ENCODE data around the gene CDKN1C.
"Not testable (repeated sequence)": the region's sequence is repeated elsewhere in the genome, so short reads cannot be mapped to it uniquely, and the experiment has no call there.

Gene CDKN1C

DNA sequence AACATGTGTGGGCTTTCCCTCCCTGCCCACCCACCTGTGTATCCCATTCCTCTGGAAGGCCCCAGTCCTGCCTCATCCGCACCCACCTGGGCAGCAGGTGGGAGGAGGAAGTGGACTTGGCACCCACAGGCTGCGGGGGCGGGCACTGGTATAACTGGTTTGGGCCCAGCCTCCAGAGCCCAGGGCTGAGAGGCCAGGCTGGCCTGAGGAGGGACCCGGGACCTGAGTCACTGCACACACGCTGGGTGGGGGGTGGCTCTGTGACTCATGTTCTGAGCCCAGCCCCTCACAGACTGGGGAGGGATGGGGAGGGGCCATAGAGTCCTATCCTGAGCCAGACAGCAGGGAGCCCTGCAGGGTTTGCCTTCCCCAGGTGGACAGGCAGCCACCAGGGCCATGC is 26.9 kb upstream of the CDKN1C start:
- H3K4me3 ChIP-seq (replicated peaks; ENCODE audit: low read depth, low read length) = no peak overlapping the region
- TF ChIP-seq, protein P1, sequence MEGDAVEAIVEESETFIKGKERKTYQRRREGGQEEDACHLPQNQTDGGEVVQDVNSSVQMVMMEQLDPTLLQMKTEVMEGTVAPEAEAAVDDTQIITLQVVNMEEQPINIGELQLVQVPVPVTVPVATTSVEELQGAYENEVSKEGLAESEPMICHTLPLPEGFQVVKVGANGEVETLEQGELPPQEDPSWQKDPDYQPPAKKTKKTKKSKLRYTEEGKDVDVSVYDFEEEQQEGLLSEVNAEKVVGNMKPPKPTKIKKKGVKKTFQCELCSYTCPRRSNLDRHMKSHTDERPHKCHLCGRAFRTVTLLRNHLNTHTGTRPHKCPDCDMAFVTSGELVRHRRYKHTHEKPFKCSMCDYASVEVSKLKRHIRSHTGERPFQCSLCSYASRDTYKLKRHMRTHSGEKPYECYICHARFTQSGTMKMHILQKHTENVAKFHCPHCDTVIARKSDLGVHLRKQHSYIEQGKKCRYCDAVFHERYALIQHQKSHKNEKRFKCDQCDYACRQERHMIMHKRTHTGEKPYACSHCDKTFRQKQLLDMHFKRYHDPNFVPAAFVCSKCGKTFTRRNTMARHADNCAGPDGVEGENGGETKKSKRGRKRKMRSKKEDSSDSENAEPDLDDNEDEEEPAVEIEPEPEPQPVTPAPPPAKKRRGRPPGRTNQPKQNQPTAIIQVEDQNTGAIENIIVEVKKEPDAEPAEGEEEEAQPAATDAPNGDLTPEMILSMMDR (IDR thresholded peaks at IDR 0.05; ENCODE audit: low read depth, low read length, missing control alignments) = no peak
- no peak for DNase-seq (ENCODE audit: extremely low read depth, low read depth)

GRCh38 chr11:2911785-2912391 is 26.3 kb upstream of the CDKN1C start:
- TF ChIP-seq, protein P1 (IDR thresholded peaks at IDR 0.05; ENCODE audit: low read depth, low read length, missing control alignments) = no peak
- DNase-seq (ENCODE audit: extremely low read depth, low read depth) = no peak
- H3K4me3 ChIP-seq (replicated peaks; ENCODE audit: low read depth, low read length) = no peak overlapping the region

DNA sequence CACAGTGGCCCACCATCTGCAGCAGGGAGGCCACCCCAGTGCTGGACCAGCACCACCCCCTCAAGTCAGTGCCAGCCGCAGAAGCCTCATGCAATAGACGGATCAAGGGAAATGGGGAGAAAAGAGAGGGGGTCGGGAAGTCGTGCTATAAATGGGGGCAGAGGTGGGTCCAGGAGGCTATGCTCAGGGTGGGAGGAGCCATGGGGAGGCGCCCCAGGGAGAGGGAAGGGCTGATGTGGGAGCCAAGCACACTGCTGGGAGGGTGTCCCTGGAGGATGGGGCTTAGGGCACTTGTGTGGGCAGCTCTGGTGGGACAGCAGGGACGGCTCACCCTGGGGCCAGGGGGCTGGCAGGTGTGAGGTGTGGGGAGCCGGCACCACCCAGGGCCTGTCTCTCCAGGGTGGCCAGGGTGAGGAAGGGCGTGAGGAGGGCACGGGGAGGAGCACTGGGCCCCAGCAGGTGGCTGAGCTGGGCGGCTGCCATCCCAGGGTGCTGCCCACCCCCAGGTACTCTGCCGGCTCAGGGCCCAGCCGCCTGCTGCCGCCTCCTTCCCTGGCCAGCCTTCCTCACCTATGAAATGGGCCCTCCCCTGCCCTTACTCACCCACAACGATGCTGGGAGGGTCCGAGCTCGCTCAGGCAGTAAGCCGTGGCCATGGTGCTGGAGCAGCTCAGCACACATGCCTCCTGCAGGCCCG is 25.7 kb upstream of the CDKN1C start:
- no peak overlapping the region for H3K4me3 ChIP-seq (replicated peaks; ENCODE audit: low read depth, low read length)
- TF ChIP-seq, protein P1 (IDR thresholded peaks at IDR 0.05; ENCODE audit: low read depth, low read length, missing control alignments) = no peak
- DNase-seq (ENCODE audit: extremely low read depth, low read depth) = no peak

- DNase-seq (ENCODE audit: extremely low read depth, low read depth) = no peak
- H3K4me3 ChIP-seq (replicated peaks; ENCODE audit: low read depth, low read length) = no peak overlapping the region
- TF ChIP-seq, protein P1 (IDR thresholded peaks at IDR 0.05; ENCODE audit: low read depth, low read length, missing control alignments) = no peak
Observed at GRCh38 chr11:2910401-2910955, 24.9 kb upstream of the CDKN1C start.

GRCh38 chr11:2909133-2909902 is 23.7 kb upstream of the CDKN1C start:
- no peak for DNase-seq (ENCODE audit: extremely low read depth, low read depth)
- H3K4me3 ChIP-seq (replicated peaks; ENCODE audit: low read depth, low read length) = no peak overlapping the region

DNA sequence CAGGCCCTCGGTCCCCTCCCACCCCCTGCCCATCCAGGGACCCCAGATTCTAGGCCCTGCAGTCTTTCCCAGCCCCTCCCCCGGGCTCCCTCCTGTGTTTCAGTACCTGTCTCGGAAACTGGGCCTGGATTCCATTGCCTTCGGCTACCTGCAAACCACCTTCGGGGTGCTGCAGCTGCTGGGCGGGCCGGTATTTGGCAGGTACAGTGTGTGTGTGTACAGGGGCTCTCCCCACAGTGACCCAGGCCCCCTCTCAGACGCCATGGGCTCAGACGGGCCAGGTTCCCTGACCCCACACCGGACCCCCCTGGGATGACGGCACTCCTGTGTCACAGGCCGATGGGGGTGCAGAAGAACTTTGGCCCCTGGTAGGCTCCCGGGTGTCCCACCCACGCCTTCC is 22.6 kb upstream of the CDKN1C start:
- no peak overlapping the region for H3K4me3 ChIP-seq (replicated peaks; ENCODE audit: low read depth, low read length)
- TF ChIP-seq, protein P1 (IDR thresholded peaks at IDR 0.05; ENCODE audit: low read depth, low read length, missing control alignments) = no peak
- DNase-seq (ENCODE audit: extremely low read depth, low read depth) = no peak

More at GRCh38 chr11:2909133-2909902, 23.7 kb upstream of the CDKN1C start:
- TF ChIP-seq, protein P1 (IDR thresholded peaks at IDR 0.05; ENCODE audit: low read depth, low read length, missing control alignments) = no peak

GRCh38 chr11:2905299-2905698 is 19.7 kb upstream of the CDKN1C start:
- not testable (repeated sequence) for H3K4me3 ChIP-seq (replicated peaks; ENCODE audit: low read depth, low read length); DNase-seq (ENCODE audit: extremely low read depth, low read depth)
